ENCODE data around the gene KCNC1.

DNA sequence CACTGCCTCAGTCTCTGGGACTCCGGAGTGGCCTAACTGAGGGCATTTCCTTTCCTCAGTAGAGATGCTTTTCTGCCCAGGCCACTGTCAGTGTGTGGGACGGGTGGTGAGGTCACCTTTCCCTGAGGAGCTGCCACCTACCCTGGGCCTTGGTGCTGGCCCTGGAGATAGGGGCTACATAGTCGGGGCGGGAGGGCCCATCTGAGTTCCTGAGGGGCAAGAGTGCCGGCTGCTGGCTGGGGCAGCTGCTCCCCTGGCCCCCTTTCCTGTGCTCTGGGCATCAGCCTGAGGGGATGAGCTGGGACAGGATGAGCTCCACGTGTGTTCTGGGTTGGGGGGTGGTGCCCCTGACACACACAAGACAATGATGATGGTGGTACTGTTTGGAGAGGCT, 5.4 kb downstream of the KCNC1 start:
- TF ChIP-seq, protein P1, sequence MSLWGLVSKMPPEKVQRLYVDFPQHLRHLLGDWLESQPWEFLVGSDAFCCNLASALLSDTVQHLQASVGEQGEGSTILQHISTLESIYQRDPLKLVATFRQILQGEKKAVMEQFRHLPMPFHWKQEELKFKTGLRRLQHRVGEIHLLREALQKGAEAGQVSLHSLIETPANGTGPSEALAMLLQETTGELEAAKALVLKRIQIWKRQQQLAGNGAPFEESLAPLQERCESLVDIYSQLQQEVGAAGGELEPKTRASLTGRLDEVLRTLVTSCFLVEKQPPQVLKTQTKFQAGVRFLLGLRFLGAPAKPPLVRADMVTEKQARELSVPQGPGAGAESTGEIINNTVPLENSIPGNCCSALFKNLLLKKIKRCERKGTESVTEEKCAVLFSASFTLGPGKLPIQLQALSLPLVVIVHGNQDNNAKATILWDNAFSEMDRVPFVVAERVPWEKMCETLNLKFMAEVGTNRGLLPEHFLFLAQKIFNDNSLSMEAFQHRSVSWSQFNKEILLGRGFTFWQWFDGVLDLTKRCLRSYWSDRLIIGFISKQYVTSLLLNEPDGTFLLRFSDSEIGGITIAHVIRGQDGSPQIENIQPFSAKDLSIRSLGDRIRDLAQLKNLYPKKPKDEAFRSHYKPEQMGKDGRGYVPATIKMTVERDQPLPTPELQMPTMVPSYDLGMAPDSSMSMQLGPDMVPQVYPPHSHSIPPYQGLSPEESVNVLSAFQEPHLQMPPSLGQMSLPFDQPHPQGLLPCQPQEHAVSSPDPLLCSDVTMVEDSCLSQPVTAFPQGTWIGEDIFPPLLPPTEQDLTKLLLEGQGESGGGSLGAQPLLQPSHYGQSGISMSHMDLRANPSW (CRISPR knock-in tag; IDR thresholded peaks at IDR 0.05), result no peak
- no peak for TF ChIP-seq CREB1 (IDR thresholded peaks at IDR 0.05)
- TF ChIP-seq CREB1 (CRISPR knock-in tag; IDR thresholded peaks at IDR 0.05), result no peak
- TF ChIP-seq, protein P2, sequence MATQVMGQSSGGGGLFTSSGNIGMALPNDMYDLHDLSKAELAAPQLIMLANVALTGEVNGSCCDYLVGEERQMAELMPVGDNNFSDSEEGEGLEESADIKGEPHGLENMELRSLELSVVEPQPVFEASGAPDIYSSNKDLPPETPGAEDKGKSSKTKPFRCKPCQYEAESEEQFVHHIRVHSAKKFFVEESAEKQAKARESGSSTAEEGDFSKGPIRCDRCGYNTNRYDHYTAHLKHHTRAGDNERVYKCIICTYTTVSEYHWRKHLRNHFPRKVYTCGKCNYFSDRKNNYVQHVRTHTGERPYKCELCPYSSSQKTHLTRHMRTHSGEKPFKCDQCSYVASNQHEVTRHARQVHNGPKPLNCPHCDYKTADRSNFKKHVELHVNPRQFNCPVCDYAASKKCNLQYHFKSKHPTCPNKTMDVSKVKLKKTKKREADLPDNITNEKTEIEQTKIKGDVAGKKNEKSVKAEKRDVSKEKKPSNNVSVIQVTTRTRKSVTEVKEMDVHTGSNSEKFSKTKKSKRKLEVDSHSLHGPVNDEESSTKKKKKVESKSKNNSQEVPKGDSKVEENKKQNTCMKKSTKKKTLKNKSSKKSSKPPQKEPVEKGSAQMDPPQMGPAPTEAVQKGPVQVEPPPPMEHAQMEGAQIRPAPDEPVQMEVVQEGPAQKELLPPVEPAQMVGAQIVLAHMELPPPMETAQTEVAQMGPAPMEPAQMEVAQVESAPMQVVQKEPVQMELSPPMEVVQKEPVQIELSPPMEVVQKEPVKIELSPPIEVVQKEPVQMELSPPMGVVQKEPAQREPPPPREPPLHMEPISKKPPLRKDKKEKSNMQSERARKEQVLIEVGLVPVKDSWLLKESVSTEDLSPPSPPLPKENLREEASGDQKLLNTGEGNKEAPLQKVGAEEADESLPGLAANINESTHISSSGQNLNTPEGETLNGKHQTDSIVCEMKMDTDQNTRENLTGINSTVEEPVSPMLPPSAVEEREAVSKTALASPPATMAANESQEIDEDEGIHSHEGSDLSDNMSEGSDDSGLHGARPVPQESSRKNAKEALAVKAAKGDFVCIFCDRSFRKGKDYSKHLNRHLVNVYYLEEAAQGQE (IDR thresholded peaks at IDR 0.05; ENCODE audit: borderline replicate concordance), result no peak
- TF ChIP-seq, protein P2 (CRISPR knock-in tag; IDR thresholded peaks at IDR 0.05; ENCODE audit: low read depth), result no peak
- TF ChIP-seq, protein P3, sequence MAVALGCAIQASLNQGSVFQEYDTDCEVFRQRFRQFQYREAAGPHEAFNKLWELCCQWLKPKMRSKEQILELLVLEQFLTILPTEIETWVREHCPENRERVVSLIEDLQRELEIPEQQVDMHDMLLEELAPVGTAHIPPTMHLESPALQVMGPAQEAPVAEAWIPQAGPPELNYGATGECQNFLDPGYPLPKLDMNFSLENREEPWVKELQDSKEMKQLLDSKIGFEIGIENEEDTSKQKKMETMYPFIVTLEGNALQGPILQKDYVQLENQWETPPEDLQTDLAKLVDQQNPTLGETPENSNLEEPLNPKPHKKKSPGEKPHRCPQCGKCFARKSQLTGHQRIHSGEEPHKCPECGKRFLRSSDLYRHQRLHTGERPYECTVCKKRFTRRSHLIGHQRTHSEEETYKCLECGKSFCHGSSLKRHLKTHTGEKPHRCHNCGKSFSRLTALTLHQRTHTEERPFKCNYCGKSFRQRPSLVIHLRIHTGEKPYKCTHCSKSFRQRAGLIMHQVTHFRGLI (CRISPR knock-in tag; IDR thresholded peaks at IDR 0.05), result no peak
- TF ChIP-seq ZNF445 (CRISPR knock-in tag; IDR thresholded peaks at IDR 0.05; ENCODE audit: low read depth), result no peak
- TF ChIP-seq, protein P4, sequence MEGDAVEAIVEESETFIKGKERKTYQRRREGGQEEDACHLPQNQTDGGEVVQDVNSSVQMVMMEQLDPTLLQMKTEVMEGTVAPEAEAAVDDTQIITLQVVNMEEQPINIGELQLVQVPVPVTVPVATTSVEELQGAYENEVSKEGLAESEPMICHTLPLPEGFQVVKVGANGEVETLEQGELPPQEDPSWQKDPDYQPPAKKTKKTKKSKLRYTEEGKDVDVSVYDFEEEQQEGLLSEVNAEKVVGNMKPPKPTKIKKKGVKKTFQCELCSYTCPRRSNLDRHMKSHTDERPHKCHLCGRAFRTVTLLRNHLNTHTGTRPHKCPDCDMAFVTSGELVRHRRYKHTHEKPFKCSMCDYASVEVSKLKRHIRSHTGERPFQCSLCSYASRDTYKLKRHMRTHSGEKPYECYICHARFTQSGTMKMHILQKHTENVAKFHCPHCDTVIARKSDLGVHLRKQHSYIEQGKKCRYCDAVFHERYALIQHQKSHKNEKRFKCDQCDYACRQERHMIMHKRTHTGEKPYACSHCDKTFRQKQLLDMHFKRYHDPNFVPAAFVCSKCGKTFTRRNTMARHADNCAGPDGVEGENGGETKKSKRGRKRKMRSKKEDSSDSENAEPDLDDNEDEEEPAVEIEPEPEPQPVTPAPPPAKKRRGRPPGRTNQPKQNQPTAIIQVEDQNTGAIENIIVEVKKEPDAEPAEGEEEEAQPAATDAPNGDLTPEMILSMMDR (IDR thresholded peaks at IDR 0.05 in 2 of 3, conservative IDR thresholded peaks at IDR 0.05 in 1 of 3; ENCODE audit: insufficient read depth in 2 of 3, low read depth in 1 of 3, low read length in 3 of 3), result no peak
- no peak for TF ChIP-seq XRCC4 (IDR thresholded peaks at IDR 0.05; ENCODE audit: extremely low read depth, insufficient read depth, insufficient read length)
- TF ChIP-seq, protein P5, sequence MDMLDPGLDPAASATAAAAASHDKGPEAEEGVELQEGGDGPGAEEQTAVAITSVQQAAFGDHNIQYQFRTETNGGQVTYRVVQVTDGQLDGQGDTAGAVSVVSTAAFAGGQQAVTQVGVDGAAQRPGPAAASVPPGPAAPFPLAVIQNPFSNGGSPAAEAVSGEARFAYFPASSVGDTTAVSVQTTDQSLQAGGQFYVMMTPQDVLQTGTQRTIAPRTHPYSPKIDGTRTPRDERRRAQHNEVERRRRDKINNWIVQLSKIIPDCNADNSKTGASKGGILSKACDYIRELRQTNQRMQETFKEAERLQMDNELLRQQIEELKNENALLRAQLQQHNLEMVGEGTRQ (CRISPR knock-in tag; IDR thresholded peaks at IDR 0.05), result no peak
- TF ChIP-seq GTF2F1 (IDR thresholded peaks at IDR 0.05; ENCODE audit: low read depth, low read length), result no peak
- TF ChIP-seq RAD21 (CRISPR knock-in tag; conservative IDR thresholded peaks at IDR 0.05 in 1 of 2, IDR thresholded peaks at IDR 0.05 in 1 of 2), result no peak
- no peak for TF ChIP-seq SMARCC2 (IDR thresholded peaks at IDR 0.05; ENCODE audit: low read depth)
- TF ChIP-seq DNMT1 (IDR thresholded peaks at IDR 0.05), result no peak

All from K562 (cell line).